GM23338 (cell line): Measurements from ENCODE around the gene PCDHB12. TPM values are rescaled to one million over a fixed set of nuclear protein-coding genes. Genes with fewer than 3 reads are reported as not detected.

Experiments
- polyA plus RNA-seq: library from polyadenylated mRNA; unstranded; fragments of >200 nt; fragmentation: Nextera tagmentation; extraction: Ambion mirVana; gene quantifications from 2 replicates; pipeline ENCODE4 v1.2.1, GENCODE V29; 2016
- total RNA-seq: library from RNA; depleted of rRNA; stranded (reverse); fragments of >200 nt; shearing (Covaris generic); gene quantifications from 2 replicates; pipeline ENCODE4 v1.2.3, GENCODE V29; 2014; rRNA removed

Gene PCDHB12
- total and polyA plus RNA-seq, 2 experiments from 2014 or later = 1.3 to 4.3 TPM

Other genes starting within 250 kb of the PCDHB12 start
Only the 30 nearest of the 37 such genes appear.
- 0.03 and 0.08 TPM in 2 replicates for gene PCDHB1, start 157.3 kb upstream of the PCDHB12 start, total RNA-seq
- gene PCDHB1, start 157.3 kb upstream of the PCDHB12 start, polyA plus RNA-seq = 0.05 and 0.09 TPM in 2 replicates
- 28.6 and 34.2 TPM in 2 replicates for gene PCDHB2, start 114.1 kb upstream of the PCDHB12 start, total RNA-seq
- 7.1 and 9.3 TPM in 2 replicates for gene PCDHB2, start 114.1 kb upstream of the PCDHB12 start, polyA plus RNA-seq
- gene PCDHB3, start 108.2 kb upstream of the PCDHB12 start, total RNA-seq = 15.3 and 19.4 TPM in 2 replicates
- gene PCDHB3, start 108.2 kb upstream of the PCDHB12 start, polyA plus RNA-seq = 4.7 and 5.2 TPM in 2 replicates
- 1.7 and 2.7 TPM in 2 replicates for gene PCDHB4, start 86.9 kb upstream of the PCDHB12 start, total RNA-seq
- gene PCDHB4, start 86.9 kb upstream of the PCDHB12 start, polyA plus RNA-seq = 0.87 and 1.3 TPM in 2 replicates
- 37.7 and 49.7 TPM in 2 replicates for gene PCDHB5, start 73.5 kb upstream of the PCDHB12 start, total RNA-seq
- gene PCDHB5, start 73.5 kb upstream of the PCDHB12 start, polyA plus RNA-seq = 18.7 and 20.0 TPM in 2 replicates
- gene PCDHB6, start 58.7 kb upstream of the PCDHB12 start, total RNA-seq = 0.23 and 0.52 TPM in 2 replicates
- 0.11 and 0.17 TPM in 2 replicates for gene PCDHB6, start 58.7 kb upstream of the PCDHB12 start, polyA plus RNA-seq
- gene PCDHB7, start 36.1 kb upstream of the PCDHB12 start, total RNA-seq = 0.39 and 1.0 TPM in 2 replicates
- 0.33 and 0.48 TPM in 2 replicates for gene PCDHB7, start 36.1 kb upstream of the PCDHB12 start, polyA plus RNA-seq
- gene PCDHB8, start 30.9 kb upstream of the PCDHB12 start, total RNA-seq = 2.6 and 2.7 TPM in 2 replicates
- gene PCDHB8, start 30.9 kb upstream of the PCDHB12 start, polyA plus RNA-seq = 0.45 and 0.84 TPM in 2 replicates
- 2.2 and 2.4 TPM in 2 replicates for gene PCDHB16, start 26.3 kb upstream of the PCDHB12 start, total RNA-seq
- 0.73 and 0.92 TPM in 2 replicates for gene PCDHB16, start 26.3 kb upstream of the PCDHB12 start, polyA plus RNA-seq
- gene PCDHB9, start 21.6 kb upstream of the PCDHB12 start, total RNA-seq = 0.63 and 0.78 TPM in 2 replicates
- 0.27 and 0.45 TPM in 2 replicates for gene PCDHB9, start 21.6 kb upstream of the PCDHB12 start, polyA plus RNA-seq
- 0.89 and 2.7 TPM in 2 replicates for gene PCDHB10, start 16.4 kb upstream of the PCDHB12 start, total RNA-seq
- 1.6 and 1.7 TPM in 2 replicates for gene PCDHB10, start 16.4 kb upstream of the PCDHB12 start, polyA plus RNA-seq
- gene PCDHB11, start 9.1 kb upstream of the PCDHB12 start, total RNA-seq = 0.47 and 1.3 TPM in 2 replicates
- 0.19 and 0.33 TPM in 2 replicates for gene PCDHB11, start 9.1 kb upstream of the PCDHB12 start, polyA plus RNA-seq
- 2.4 and 3.5 TPM in 2 replicates for gene PCDHB13, start 5.2 kb downstream of the PCDHB12 start, total RNA-seq
- 0.87 and 1.1 TPM in 2 replicates for gene PCDHB13, start 5.2 kb downstream of the PCDHB12 start, polyA plus RNA-seq
- 3.2 and 4.1 TPM in 2 replicates for gene PCDHB14, start 14.6 kb downstream of the PCDHB12 start, total RNA-seq
- 0.71 and 0.83 TPM in 2 replicates for gene PCDHB14, start 14.6 kb downstream of the PCDHB12 start, polyA plus RNA-seq
- 8.0 and 12.1 TPM in 2 replicates for gene PCDHB15, start 36.7 kb downstream of the PCDHB12 start, total RNA-seq
- gene PCDHB15, start 36.7 kb downstream of the PCDHB12 start, polyA plus RNA-seq = 4.9 and 6.1 TPM in 2 replicates
- not detected in 2 replicates for gene SLC25A2, start 95.3 kb downstream of the PCDHB12 start, total RNA-seq
- gene SLC25A2, start 95.3 kb downstream of the PCDHB12 start, polyA plus RNA-seq = not detected in 2 replicates
- gene TAF7, start 112.1 kb downstream of the PCDHB12 start, total RNA-seq = 92.0 and 107 TPM in 2 replicates
- 187 and 217 TPM in 2 replicates for gene TAF7, start 112.1 kb downstream of the PCDHB12 start, polyA plus RNA-seq
- gene PCDHGA1, start 121.8 kb downstream of the PCDHB12 start, total RNA-seq = 1.7 and 2.2 TPM in 2 replicates
- 0.07 and 0.39 TPM in 2 replicates for gene PCDHGA1, start 121.8 kb downstream of the PCDHB12 start, polyA plus RNA-seq
- 0.82 and 1.0 TPM in 2 replicates for gene PCDHGA2, start 130.0 kb downstream of the PCDHB12 start, total RNA-seq
- 0.17 and 0.45 TPM in 2 replicates for gene PCDHGA2, start 130.0 kb downstream of the PCDHB12 start, polyA plus RNA-seq
- 0.90 and 1.2 TPM in 2 replicates for gene PCDHGA3, start 135.1 kb downstream of the PCDHB12 start, total RNA-seq
- 0.28 and 0.63 TPM in 2 replicates for gene PCDHGA3, start 135.1 kb downstream of the PCDHB12 start, polyA plus RNA-seq
- 8.9 and 9.1 TPM in 2 replicates for gene PCDHGB1, start 141.4 kb downstream of the PCDHB12 start, total RNA-seq
- 0.52 and 0.74 TPM in 2 replicates for gene PCDHGB1, start 141.4 kb downstream of the PCDHB12 start, polyA plus RNA-seq
- 4.2 and 7.2 TPM in 2 replicates for gene PCDHGA4, start 146.3 kb downstream of the PCDHB12 start, total RNA-seq
- 0.33 and 0.99 TPM in 2 replicates for gene PCDHGA4, start 146.3 kb downstream of the PCDHB12 start, polyA plus RNA-seq
- gene PCDHGB2, start 151.3 kb downstream of the PCDHB12 start, total RNA-seq = 5.0 and 5.8 TPM in 2 replicates
- 0.87 and 1.2 TPM in 2 replicates for gene PCDHGB2, start 151.3 kb downstream of the PCDHB12 start, polyA plus RNA-seq
- 2.9 and 3.1 TPM in 2 replicates for gene PCDHGA5, start 155.4 kb downstream of the PCDHB12 start, total RNA-seq
- gene PCDHGA5, start 155.4 kb downstream of the PCDHB12 start, polyA plus RNA-seq = 0.49 and 0.55 TPM in 2 replicates
- gene PCDHGB3, start 161.5 kb downstream of the PCDHB12 start, total RNA-seq = 4.8 and 5.8 TPM in 2 replicates
- gene PCDHGB3, start 161.5 kb downstream of the PCDHB12 start, polyA plus RNA-seq = 0.24 and 0.26 TPM in 2 replicates
- gene PCDHGA6, start 165.2 kb downstream of the PCDHB12 start, total RNA-seq = 4.5 and 4.8 TPM in 2 replicates
- 0.99 and 1.2 TPM in 2 replicates for gene PCDHGA6, start 165.2 kb downstream of the PCDHB12 start, polyA plus RNA-seq
- 2.9 and 4.4 TPM in 2 replicates for gene PCDHGA7, start 174.0 kb downstream of the PCDHB12 start, total RNA-seq
- 0.44 and 0.50 TPM in 2 replicates for gene PCDHGA7, start 174.0 kb downstream of the PCDHB12 start, polyA plus RNA-seq
- 13.0 and 16.6 TPM in 2 replicates for gene PCDHGB4, start 179.0 kb downstream of the PCDHB12 start, total RNA-seq
- 3.0 and 3.5 TPM in 2 replicates for gene PCDHGB4, start 179.0 kb downstream of the PCDHB12 start, polyA plus RNA-seq
- gene PCDHGA8, start 183.9 kb downstream of the PCDHB12 start, total RNA-seq = 4.6 and 5.3 TPM in 2 replicates
- 0.70 and 1.1 TPM in 2 replicates for gene PCDHGA8, start 183.9 kb downstream of the PCDHB12 start, polyA plus RNA-seq
- gene PCDHGB5, start 189.2 kb downstream of the PCDHB12 start, total RNA-seq = 15.7 and 18.5 TPM in 2 replicates
- gene PCDHGB5, start 189.2 kb downstream of the PCDHB12 start, polyA plus RNA-seq = 1.7 and 2.5 TPM in 2 replicates